Measurements from ENCODE around the gene MAGI2.

GRCh38 chr7:78306634-78307033 lies 1146.8 kb downstream of the MAGI2 start:
- TF ChIP-seq CTCF (IDR thresholded peaks at IDR 0.05; ENCODE audit: borderline replicate concordance, extremely low read depth, low read length, poor library complexity, severe bottlenecking) = no peak
- TF ChIP-seq EZH2 (IDR thresholded peaks at IDR 0.05; ENCODE audit: borderline replicate concordance, low read depth, low read length, severe bottlenecking) = no peak

Data from DND-41 (cell line).